OCI-LY7 (cell line): ENCODE data around the gene MTMR1. TPM values are rescaled to one million over a fixed set of nuclear protein-coding genes. Genes with fewer than 3 reads are reported as not detected.

ENCODE experiments used
- BruUV-seq: library from RNA; stranded (reverse); fragments of 400-500 nt; replicated peaks from 2 replicates; lab custom pipeline; 2021; lab: Mats Ljungman, UMichigan
- CTCF ChIA-PET: fragments of 300-600 bp; sonication (Branson Sonifier 250); formaldehyde crosslinking; loops from one replicate; lab custom pipeline; 2022; ENCODE audit warnings: antibody characterized with exemption; ENCODE audit not compliant: unreplicated experiment; lab: Charles Lee
- POLR2A ChIA-PET: fragments of 300-600 bp; sonication (Branson Sonifier 250); formaldehyde crosslinking; loops from one replicate; lab custom pipeline; 2022; ENCODE audit warnings: antibody characterized with exemption; lab: Charles Lee
- DNase-seq: peaks from one replicate; pipeline ENCODE4 v3.0.0-alpha.2; 2015; ENCODE audit warnings: low spot score
- H2AFZ ChIP-seq: fragments of 200-600 bp; sonication (generic), shearing (Covaris generic); 2 replicates; pipeline ENCODE4 v1.6.1; 2014; ENCODE audit warnings: mild to moderate bottlenecking, antibody characterized with exemption, low read length, moderate library complexity
- H3K27ac ChIP-seq: fragments of 200-600 bp; sonication (generic); 2 replicates; pipeline ENCODE4 v1.5.1; 2014; ENCODE audit warnings: mixed run types, low read depth, mild to moderate bottlenecking, moderate library complexity, low read length, inconsistent platforms; ENCODE audit not compliant: poor library complexity, severe bottlenecking
- H3K36me3 ChIP-seq: fragments of 200-600 bp; sonication (generic); 2 replicates; pipeline ENCODE4 v1.6.1; 2014; ENCODE audit warnings: mild to moderate bottlenecking, antibody characterized with exemption, low read length, moderate library complexity, mixed read lengths; ENCODE audit not compliant: insufficient read depth
- H3K4me1 ChIP-seq: fragments of 200-600 bp; sonication (generic); 2 replicates; pipeline ENCODE4 v1.5.1; 2014; ENCODE audit warnings: mild to moderate bottlenecking, low read length; ENCODE audit not compliant: insufficient read depth, poor library complexity, severe bottlenecking
- H3K4me2 ChIP-seq: fragments of 200-600 bp; sonication (generic); 2 replicates; pipeline ENCODE4 v1.6.1; 2014; ENCODE audit warnings: mild to moderate bottlenecking, low read length
- H3K4me3 ChIP-seq: fragments of 200-600 bp; sonication (generic); 2 replicates; pipeline ENCODE4 v1.5.1; 2014; ENCODE audit warnings: mild to moderate bottlenecking, low read depth, low read length; ENCODE audit not compliant: poor library complexity, severe bottlenecking
- H3K79me2 ChIP-seq: fragments of 200-600 bp; sonication (generic); 2 replicates; pipeline ENCODE4 v1.6.1; 2016; ENCODE audit warnings: low read depth, mild to moderate bottlenecking, low read length, moderate library complexity, mixed read lengths; ENCODE audit not compliant: insufficient read depth
- H3K9me2 ChIP-seq: fragments of 200-600 bp; sonication (generic); 2 replicates; pipeline ENCODE4 v1.6.1; 2016; ENCODE audit warnings: mild to moderate bottlenecking, low read length, mixed read lengths; ENCODE audit not compliant: insufficient read depth
- H3K9me3 ChIP-seq: fragments of 200-600 bp; sonication (generic); 2 replicates; pipeline ENCODE4 v1.6.1; 2014; ENCODE audit warnings: mild to moderate bottlenecking, mixed run types, low read length, mixed read lengths
- H4K20me1 ChIP-seq: fragments of 200-600 bp; sonication (generic); 2 replicates; pipeline ENCODE4 v1.6.1; 2014; ENCODE audit warnings: mild to moderate bottlenecking, antibody characterized with exemption, low read length, moderate library complexity, mixed read lengths; ENCODE audit not compliant: insufficient read depth
- EZH2phosphoT487 ChIP-seq: fragments of 200-600 bp; sonication (generic); IDR thresholded peaks from 2 replicates; pipeline ENCODE4 v1.6.1; 2018; ENCODE audit warnings: low read depth, borderline replicate concordance, mild to moderate bottlenecking, mixed run types, antibody characterized with exemption, low read length, moderate library complexity, mixed read lengths
- intact Hi-C: fragments of 100-400 bp; cut with micrococcal nuclease; formaldehyde crosslinking; loops from one replicate; pipeline ENCODE4 v1.10.0; 2022; ENCODE audit not compliant: unreplicated experiment
- total RNA-seq, 2 experiments: library from RNA; depleted of rRNA in 1 of 2; stranded (reverse); fragments of >200 nt in 1 of 2; shearing (Covaris generic) in 1 of 2; gene quantifications; 2 replicates each; pipeline ENCODE4 v1.2.3, GENCODE V29; 2014 to 2022
- TF ChIP-seq, protein P1 (sequence below): fragments of 200-600 bp; sonication (generic); conservative IDR thresholded peaks from 2 replicates; pipeline ENCODE4 v1.5.1; 2014; ENCODE audit warnings: mild to moderate bottlenecking, antibody characterized with exemption, low read length, moderate library complexity, mixed read lengths

MTMR1 gene
- total RNA-seq, 2 experiments from 2014 or later = 49.7 to 57.6 TPM

DNA sequence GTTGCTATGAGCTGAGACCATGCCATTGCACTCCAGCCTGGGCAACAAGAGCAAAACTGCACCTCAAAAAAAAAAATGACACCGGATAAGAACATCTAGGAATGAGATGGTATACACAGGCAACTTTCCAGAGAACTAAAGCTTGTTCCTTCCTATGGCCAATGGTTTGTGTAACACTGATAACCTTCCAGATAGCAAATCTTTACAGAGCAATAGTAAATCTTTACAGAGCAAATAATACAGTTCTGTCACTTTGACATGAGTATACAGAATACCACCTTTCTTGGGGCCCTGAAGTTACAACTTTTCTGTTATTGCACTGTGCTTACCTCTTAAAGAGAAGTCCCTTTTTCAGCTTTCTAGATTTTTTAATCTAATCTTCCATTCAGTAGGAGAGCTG is 113.6 kb downstream of the MTMR1 start:
- POLR2A ChIA-PET = no interaction called here
- no peak overlapping the region for H3K27ac ChIP-seq
- H3K79me2 ChIP-seq = no peaks in the 10 kb centered on the region
- intact Hi-C loops = no loop called here
- no peaks in the 10 kb centered on the region for H3K4me1 ChIP-seq
- no peaks in the 10 kb centered on the region for H3K9me3 ChIP-seq
- H3K4me3 ChIP-seq = no peak overlapping the region
- CTCF ChIA-PET = no interaction called here
- no peak overlapping the region for H3K4me2 ChIP-seq
- no peak for TF ChIP-seq EZH2phosphoT487
- TF ChIP-seq, protein P1, sequence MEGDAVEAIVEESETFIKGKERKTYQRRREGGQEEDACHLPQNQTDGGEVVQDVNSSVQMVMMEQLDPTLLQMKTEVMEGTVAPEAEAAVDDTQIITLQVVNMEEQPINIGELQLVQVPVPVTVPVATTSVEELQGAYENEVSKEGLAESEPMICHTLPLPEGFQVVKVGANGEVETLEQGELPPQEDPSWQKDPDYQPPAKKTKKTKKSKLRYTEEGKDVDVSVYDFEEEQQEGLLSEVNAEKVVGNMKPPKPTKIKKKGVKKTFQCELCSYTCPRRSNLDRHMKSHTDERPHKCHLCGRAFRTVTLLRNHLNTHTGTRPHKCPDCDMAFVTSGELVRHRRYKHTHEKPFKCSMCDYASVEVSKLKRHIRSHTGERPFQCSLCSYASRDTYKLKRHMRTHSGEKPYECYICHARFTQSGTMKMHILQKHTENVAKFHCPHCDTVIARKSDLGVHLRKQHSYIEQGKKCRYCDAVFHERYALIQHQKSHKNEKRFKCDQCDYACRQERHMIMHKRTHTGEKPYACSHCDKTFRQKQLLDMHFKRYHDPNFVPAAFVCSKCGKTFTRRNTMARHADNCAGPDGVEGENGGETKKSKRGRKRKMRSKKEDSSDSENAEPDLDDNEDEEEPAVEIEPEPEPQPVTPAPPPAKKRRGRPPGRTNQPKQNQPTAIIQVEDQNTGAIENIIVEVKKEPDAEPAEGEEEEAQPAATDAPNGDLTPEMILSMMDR = no peak
- H3K9me2 ChIP-seq = no peaks in the 10 kb centered on the region
- H3K36me3 ChIP-seq = no peaks in the 10 kb centered on the region
- no peaks in the 10 kb centered on the region for H4K20me1 ChIP-seq
- no TSS peak for BruUV-seq
- no peak overlapping the region for H2AFZ ChIP-seq
- no peak for DNase-seq

DNA sequence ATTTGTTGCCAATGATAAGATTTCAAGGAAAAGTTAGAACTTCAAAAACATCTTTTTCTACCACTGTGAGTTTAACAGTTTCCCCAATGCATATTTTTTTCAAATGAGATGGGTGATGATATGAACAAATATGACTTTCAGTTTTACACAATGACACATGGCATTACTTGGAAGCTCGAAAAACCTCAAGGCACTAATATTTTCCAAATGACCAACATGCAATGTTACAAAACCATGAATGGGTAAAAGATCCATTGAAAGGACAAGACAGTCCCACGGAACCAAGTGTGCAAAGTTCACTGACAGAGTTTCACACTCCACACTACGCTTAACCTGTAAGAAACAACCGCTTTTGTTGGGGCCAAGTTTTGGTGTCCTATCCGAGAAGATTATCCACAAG is 120.7 kb downstream of the MTMR1 start:
- Histone ChIP-seq H3K79me2 (no peaks in the 10 kb centered on the region), H3K9me3 (no peaks in the 10 kb centered on the region), H3K4me2 (no peak overlapping the region), H3K9me2 (no peaks in the 10 kb centered on the region), H3K4me1 (no peaks in the 10 kb centered on the region), H3K36me3 (no peaks in the 10 kb centered on the region), H3K27ac (no peak overlapping the region), H3K4me3 (no peak overlapping the region), H2AFZ (no peak overlapping the region), H4K20me1 (no peaks in the 10 kb centered on the region)
- ChIA-PET CTCF (no interaction called here), POLR2A (interaction anchor here (0.5 kb wide), 1 partner anchor 11 kb away, joined by 4 read pairs; no protein-coding TSS in a partner anchor)
- DNase-seq = no peak
- TF ChIP-seq, protein P1 = no peak
- no peak for TF ChIP-seq EZH2phosphoT487
- intact Hi-C loops = no loop called here
- BruUV-seq = no TSS peak

Other genes with a start within 250 kb of the MTMR1 start
- gene MTM1, start 124.8 kb upstream of the MTMR1 start, total RNA-seq (2014; rRNA removed; shearing (Covaris generic)) = 4.0 and 6.0 TPM in 2 replicates
- 19.7 and 22.9 TPM in 2 replicates for gene MTM1, start 124.8 kb upstream of the MTMR1 start, total RNA-seq (2022)
- gene CD99L2, start 205.3 kb downstream of the MTMR1 start, total RNA-seq (2014; rRNA removed; shearing (Covaris generic)) = 5.6 and 5.9 TPM in 2 replicates
- 12.3 and 13.8 TPM in 2 replicates for gene CD99L2, start 205.3 kb downstream of the MTMR1 start, total RNA-seq (2022)